K562 (cell line): Measurements from ENCODE around the gene ITGB2. TPM values are rescaled to one million over a fixed set of nuclear protein-coding genes. Genes with fewer than 3 reads are reported as not detected.

Experiments
- CBX1 ChIP-seq: sonication (generic); IDR thresholded peaks from 2 replicates; pipeline ENCODE4 v1.6.1; 2016; ENCODE audit warnings: antibody characterized with exemption, low read depth, mild to moderate bottlenecking
- FOXJ2 ChIP-seq: fragments of 200-800 bp; sonication (Bioruptor generic); IDR thresholded peaks from 2 replicates; pipeline ENCODE4 v1.6.1; 2016; ENCODE audit warnings: missing genetic modification characterization, missing compliant biosample characterization
- IFI16 ChIP-seq: fragments of 250-450 bp; sonication (Bioruptor Pico); IDR thresholded peaks from 2 replicates; pipeline ENCODE4 v2.1.2; 2022; ENCODE audit warnings: mild to moderate bottlenecking, inconsistent platforms
- KDM4B ChIP-seq, 2 experiments: fragments of 450-650 bp in 1 of 2; sonication (generic) in 1 of 2; IDR thresholded peaks; 2 replicates each; pipeline ENCODE4 v1.6.1; 2016 to 2017; ENCODE audit warnings: borderline replicate concordance in 2 of 2, antibody characterized with exemption in 1 of 2, low read depth in 1 of 2, mild to moderate bottlenecking in 1 of 2
- RB1 ChIP-seq: fragments of 450-650 bp; IDR thresholded peaks from 2 replicates; pipeline ENCODE4 v1.6.1; 2017; ENCODE audit warnings: low read depth, mild to moderate bottlenecking
- TARDBP ChIP-seq: fragments of 450-650 bp; IDR thresholded peaks from 2 replicates; pipeline ENCODE4 v1.6.1; 2016
- ZNF717 ChIP-seq: fragments of 250-450 bp; sonication (Bioruptor Pico); IDR thresholded peaks from 2 replicates; pipeline ENCODE4 v1.5.0; 2021
- polyA plus RNA-seq, 8 experiments: library from polyadenylated mRNA; depleted of rRNA in 4 of 8; stranded (reverse) in 5 of 8; unstranded in 3 of 8; fragments of >200 nt; fragmentation: Nextera tagmentation in 2 of 8; fragmentation: Illumina TruSeq in 1 of 8; extraction: Ambion mirVana in 2 of 8; extraction: Trizol in 1 of 8; gene quantifications; 2 replicates each; pipeline versions ENCODE4 v1.2.1 to v1.2.3, GENCODE V29; 2011 to 2014; ENCODE audit warnings: inconsistent platforms in 1 of 8, missing spikeins in 1 of 8
- total RNA-seq, 7 experiments: library from RNA; depleted of rRNA in 6 of 7; stranded (reverse); fragments of >200 nt in 6 of 7; fragmentation: Illumina TruSeq in 2 of 7; extraction: Trizol in 2 of 7; gene quantifications; 2 replicates each; pipeline versions ENCODE4 v1.2.1 to v1.2.3, GENCODE V29; 2011 to 2021; ENCODE audit warnings: low replicate concordance in 1 of 7
- TF ChIP-seq, protein P1 (sequence below): fragments of 450-650 bp; IDR thresholded peaks from 2 replicates; pipeline ENCODE4 v1.6.1; 2016; ENCODE audit warnings: mild to moderate bottlenecking, moderate library complexity
- TF ChIP-seq, protein P2 (sequence below): sonication (generic); formaldehyde crosslinking; IDR thresholded peaks from 2 replicates; pipeline ENCODE4 v1.5.0; 2020; ENCODE audit warnings: missing genetic modification reagents
- TF ChIP-seq, protein P3 (sequence below), 2 experiments: IDR thresholded peaks; 2 replicates each; pipeline ENCODE4 v1.6.1; 2011; ENCODE audit warnings: borderline replicate concordance in 1 of 2, control low read depth in 1 of 2, low read depth in 1 of 2, low read length in 1 of 2, mild to moderate bottlenecking in 1 of 2, mixed read lengths in 1 of 2, moderate library complexity in 1 of 2; ENCODE audit not compliant: insufficient read depth in 1 of 2, insufficient read length in 1 of 2, poor library complexity in 1 of 2, severe bottlenecking in 1 of 2; ENCODE audit errors: extremely low read depth in 1 of 2

The ITGB2 gene
- total and polyA plus RNA-seq, 9 of the 15 experiments (the other 6 are each of a cell fraction or from before 2014, with no cell fraction given) = 0.07 to 1.3 (median 0.51) TPM; not detected in 2

DNA sequence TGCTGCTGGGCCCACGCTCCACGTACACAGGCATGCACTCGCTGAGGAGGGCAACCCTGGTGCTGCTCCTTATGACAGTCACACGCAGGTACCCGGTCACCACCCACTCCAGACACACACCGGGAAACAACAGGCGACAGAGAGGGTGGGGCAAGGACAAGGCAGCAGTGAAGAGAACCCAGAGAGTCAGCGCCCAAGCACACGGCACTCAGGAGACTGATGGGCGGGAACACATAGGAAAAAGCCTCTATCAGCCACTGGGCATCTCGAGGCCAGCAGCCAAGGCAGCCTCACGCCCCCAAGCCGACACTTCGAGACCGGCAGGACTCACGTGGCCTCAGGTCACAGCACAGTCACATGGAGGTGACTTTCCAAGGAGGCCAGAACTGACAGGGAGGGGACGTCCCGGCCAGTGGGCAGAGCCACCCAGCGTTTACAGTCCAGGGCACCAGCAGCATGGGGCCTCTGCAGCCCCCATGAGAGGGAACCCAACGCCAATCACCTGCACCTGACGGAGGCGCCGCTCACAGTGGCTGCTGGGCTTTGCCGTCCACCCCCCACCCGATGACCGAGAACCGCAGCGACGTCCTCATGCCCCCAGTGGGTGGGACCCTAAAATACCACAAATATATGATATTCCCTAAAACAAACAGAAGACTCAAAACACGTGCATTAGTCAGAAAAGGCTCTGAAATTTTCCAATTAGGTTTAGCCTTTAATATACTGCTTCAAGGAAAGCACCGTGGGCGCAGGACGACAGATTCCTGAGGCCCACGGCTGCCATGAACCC lies 66.9 kb downstream of the ITGB2 start (continued):
- TF ChIP-seq, protein P1, sequence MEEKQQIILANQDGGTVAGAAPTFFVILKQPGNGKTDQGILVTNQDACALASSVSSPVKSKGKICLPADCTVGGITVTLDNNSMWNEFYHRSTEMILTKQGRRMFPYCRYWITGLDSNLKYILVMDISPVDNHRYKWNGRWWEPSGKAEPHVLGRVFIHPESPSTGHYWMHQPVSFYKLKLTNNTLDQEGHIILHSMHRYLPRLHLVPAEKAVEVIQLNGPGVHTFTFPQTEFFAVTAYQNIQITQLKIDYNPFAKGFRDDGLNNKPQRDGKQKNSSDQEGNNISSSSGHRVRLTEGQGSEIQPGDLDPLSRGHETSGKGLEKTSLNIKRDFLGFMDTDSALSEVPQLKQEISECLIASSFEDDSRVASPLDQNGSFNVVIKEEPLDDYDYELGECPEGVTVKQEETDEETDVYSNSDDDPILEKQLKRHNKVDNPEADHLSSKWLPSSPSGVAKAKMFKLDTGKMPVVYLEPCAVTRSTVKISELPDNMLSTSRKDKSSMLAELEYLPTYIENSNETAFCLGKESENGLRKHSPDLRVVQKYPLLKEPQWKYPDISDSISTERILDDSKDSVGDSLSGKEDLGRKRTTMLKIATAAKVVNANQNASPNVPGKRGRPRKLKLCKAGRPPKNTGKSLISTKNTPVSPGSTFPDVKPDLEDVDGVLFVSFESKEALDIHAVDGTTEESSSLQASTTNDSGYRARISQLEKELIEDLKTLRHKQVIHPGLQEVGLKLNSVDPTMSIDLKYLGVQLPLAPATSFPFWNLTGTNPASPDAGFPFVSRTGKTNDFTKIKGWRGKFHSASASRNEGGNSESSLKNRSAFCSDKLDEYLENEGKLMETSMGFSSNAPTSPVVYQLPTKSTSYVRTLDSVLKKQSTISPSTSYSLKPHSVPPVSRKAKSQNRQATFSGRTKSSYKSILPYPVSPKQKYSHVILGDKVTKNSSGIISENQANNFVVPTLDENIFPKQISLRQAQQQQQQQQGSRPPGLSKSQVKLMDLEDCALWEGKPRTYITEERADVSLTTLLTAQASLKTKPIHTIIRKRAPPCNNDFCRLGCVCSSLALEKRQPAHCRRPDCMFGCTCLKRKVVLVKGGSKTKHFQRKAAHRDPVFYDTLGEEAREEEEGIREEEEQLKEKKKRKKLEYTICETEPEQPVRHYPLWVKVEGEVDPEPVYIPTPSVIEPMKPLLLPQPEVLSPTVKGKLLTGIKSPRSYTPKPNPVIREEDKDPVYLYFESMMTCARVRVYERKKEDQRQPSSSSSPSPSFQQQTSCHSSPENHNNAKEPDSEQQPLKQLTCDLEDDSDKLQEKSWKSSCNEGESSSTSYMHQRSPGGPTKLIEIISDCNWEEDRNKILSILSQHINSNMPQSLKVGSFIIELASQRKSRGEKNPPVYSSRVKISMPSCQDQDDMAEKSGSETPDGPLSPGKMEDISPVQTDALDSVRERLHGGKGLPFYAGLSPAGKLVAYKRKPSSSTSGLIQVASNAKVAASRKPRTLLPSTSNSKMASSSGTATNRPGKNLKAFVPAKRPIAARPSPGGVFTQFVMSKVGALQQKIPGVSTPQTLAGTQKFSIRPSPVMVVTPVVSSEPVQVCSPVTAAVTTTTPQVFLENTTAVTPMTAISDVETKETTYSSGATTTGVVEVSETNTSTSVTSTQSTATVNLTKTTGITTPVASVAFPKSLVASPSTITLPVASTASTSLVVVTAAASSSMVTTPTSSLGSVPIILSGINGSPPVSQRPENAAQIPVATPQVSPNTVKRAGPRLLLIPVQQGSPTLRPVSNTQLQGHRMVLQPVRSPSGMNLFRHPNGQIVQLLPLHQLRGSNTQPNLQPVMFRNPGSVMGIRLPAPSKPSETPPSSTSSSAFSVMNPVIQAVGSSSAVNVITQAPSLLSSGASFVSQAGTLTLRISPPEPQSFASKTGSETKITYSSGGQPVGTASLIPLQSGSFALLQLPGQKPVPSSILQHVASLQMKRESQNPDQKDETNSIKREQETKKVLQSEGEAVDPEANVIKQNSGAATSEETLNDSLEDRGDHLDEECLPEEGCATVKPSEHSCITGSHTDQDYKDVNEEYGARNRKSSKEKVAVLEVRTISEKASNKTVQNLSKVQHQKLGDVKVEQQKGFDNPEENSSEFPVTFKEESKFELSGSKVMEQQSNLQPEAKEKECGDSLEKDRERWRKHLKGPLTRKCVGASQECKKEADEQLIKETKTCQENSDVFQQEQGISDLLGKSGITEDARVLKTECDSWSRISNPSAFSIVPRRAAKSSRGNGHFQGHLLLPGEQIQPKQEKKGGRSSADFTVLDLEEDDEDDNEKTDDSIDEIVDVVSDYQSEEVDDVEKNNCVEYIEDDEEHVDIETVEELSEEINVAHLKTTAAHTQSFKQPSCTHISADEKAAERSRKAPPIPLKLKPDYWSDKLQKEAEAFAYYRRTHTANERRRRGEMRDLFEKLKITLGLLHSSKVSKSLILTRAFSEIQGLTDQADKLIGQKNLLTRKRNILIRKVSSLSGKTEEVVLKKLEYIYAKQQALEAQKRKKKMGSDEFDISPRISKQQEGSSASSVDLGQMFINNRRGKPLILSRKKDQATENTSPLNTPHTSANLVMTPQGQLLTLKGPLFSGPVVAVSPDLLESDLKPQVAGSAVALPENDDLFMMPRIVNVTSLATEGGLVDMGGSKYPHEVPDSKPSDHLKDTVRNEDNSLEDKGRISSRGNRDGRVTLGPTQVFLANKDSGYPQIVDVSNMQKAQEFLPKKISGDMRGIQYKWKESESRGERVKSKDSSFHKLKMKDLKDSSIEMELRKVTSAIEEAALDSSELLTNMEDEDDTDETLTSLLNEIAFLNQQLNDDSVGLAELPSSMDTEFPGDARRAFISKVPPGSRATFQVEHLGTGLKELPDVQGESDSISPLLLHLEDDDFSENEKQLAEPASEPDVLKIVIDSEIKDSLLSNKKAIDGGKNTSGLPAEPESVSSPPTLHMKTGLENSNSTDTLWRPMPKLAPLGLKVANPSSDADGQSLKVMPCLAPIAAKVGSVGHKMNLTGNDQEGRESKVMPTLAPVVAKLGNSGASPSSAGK = peak; percentile 75; the same call in 1 of the 2 replicates
- TF ChIP-seq RB1 = peak; percentile 13; the same call in 1 of the 2 replicates
- no peak for TF ChIP-seq ZNF717 (CRISPR knock-in tag)
- TF ChIP-seq KDM4B (IDR thresholded peaks at IDR 0.05; ENCODE audit: borderline replicate concordance in 2 of 2, low read depth in 1 of 2) = 0 out of 4 replicates have a peak, but pooled peaks of 1 of the 2 experiments have one; percentile 18
- peak; percentile 54; the same call in 1 of the 2 replicates for TF ChIP-seq IFI16
- TF ChIP-seq TARDBP = no peak
- 0 out of 2 replicates have a peak, but pooled peaks have one; percentile 19 for TF ChIP-seq FOXJ2 (tag)
- TF ChIP-seq, protein P2, sequence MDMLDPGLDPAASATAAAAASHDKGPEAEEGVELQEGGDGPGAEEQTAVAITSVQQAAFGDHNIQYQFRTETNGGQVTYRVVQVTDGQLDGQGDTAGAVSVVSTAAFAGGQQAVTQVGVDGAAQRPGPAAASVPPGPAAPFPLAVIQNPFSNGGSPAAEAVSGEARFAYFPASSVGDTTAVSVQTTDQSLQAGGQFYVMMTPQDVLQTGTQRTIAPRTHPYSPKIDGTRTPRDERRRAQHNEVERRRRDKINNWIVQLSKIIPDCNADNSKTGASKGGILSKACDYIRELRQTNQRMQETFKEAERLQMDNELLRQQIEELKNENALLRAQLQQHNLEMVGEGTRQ (CRISPR knock-in tag) = peak; percentile 52
- TF ChIP-seq, protein P3, sequence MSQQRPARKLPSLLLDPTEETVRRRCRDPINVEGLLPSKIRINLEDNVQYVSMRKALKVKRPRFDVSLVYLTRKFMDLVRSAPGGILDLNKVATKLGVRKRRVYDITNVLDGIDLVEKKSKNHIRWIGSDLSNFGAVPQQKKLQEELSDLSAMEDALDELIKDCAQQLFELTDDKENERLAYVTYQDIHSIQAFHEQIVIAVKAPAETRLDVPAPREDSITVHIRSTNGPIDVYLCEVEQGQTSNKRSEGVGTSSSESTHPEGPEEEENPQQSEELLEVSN (IDR thresholded peaks at IDR 0.05; ENCODE audit: borderline replicate concordance in 1 of 2, extremely low read depth in 1 of 2, insufficient read depth in 1 of 2, insufficient read length in 1 of 2, low read depth in 1 of 2, low read length in 1 of 2, poor library complexity in 1 of 2, severe bottlenecking in 1 of 2) = peak; percentile 80 to 87
- TF ChIP-seq CBX1 = 0 out of 2 replicates have a peak, but pooled peaks have one; percentile 21
